Smooth muscle cell (in vitro differentiated cells): ENCODE results near the gene MBP. TPM values are rescaled to one million over a fixed set of nuclear protein-coding genes. Genes with fewer than 3 reads are reported as not detected.

Experiments used
- DNase-seq: peaks from one replicate; lab custom pipeline; 2025; ENCODE audit not compliant: unreplicated experiment; lab: John Stamatoyannopoulos, UW
- H2AFZ ChIP-seq: fragments of 200-600 bp; sonication (generic); 2 replicates; pipeline ENCODE4 v1.6.0; 2016; ENCODE audit warnings: antibody characterized with exemption, low read depth, mild to moderate bottlenecking
- H3F3A ChIP-seq: fragments of 200-600 bp; sonication (generic); 2 replicates; pipeline ENCODE4 v1.6.0; 2017; ENCODE audit warnings: antibody characterized with exemption, low read depth
- H3K27ac ChIP-seq: fragments of 200-600 bp; sonication (generic); 2 replicates; pipeline ENCODE4 v1.5.1; 2016; ENCODE audit warnings: low read depth, mild to moderate bottlenecking
- H3K27me3 ChIP-seq: fragments of 200-600 bp; sonication (generic); 2 replicates; pipeline ENCODE4 v1.6.1; 2016; ENCODE audit warnings: low read depth, mild to moderate bottlenecking
- H3K36me3 ChIP-seq: fragments of 200-600 bp; sonication (generic); 2 replicates; pipeline ENCODE4 v1.5.1; 2016; ENCODE audit warnings: low read depth
- H3K4me1 ChIP-seq: fragments of 200-600 bp; sonication (generic); 2 replicates; pipeline ENCODE4 v1.5.1; 2016; ENCODE audit warnings: low read depth
- H3K4me2 ChIP-seq: fragments of 200-600 bp; sonication (generic); 2 replicates; pipeline ENCODE4 v1.6.0; 2016; ENCODE audit warnings: mild to moderate bottlenecking
- H3K4me3 ChIP-seq: fragments of 200-600 bp; sonication (generic); 2 replicates; pipeline ENCODE4 v1.5.1; 2016; ENCODE audit warnings: mild to moderate bottlenecking
- H3K79me2 ChIP-seq: fragments of 200-600 bp; sonication (generic); 2 replicates; pipeline ENCODE4 v1.6.0; 2016; ENCODE audit warnings: low read depth, mild to moderate bottlenecking
- H3K9ac ChIP-seq: fragments of 200-600 bp; sonication (generic); 2 replicates; pipeline ENCODE4 v1.6.0; 2016; ENCODE audit warnings: low read depth
- H3K9me3 ChIP-seq: fragments of 200-600 bp; sonication (generic); replicated peaks from 2 replicates; pipeline ENCODE4 v1.5.1; 2016; ENCODE audit warnings: low read depth
- H4K20me1 ChIP-seq: fragments of 200-600 bp; sonication (generic); 2 replicates; pipeline ENCODE4 v1.6.0; 2016; ENCODE audit warnings: low read depth
- CTCF ChIP-seq: fragments of 200-600 bp; sonication (generic); IDR thresholded peaks from 2 replicates; pipeline ENCODE4 v1.5.1; 2017; ENCODE audit warnings: borderline replicate concordance, mild to moderate bottlenecking, antibody characterized with exemption; ENCODE audit not compliant: insufficient read depth, poor library complexity, severe bottlenecking
- WGBS: methylation state at CpG from one replicate; pipeline ENCODE4 v1.1.7; 2016; ENCODE audit warnings: low lambda C conversion rate; 5-methylcytosine and 5-hydroxymethylcytosine counted together
- polyA plus RNA-seq: library from polyadenylated mRNA; unstranded; fragments of >200 nt; fragmentation: Nextera tagmentation; extraction: Ambion mirVana; gene quantifications from 2 replicates; pipeline ENCODE4 v1.2.1, GENCODE V29; 2016
- total RNA-seq: library from RNA; depleted of rRNA; stranded (reverse); fragments of >200 nt; gene quantifications from 2 replicates; pipeline ENCODE4 v1.2.3, GENCODE V29; 2014

MBP gene
- total and polyA plus RNA-seq, 2 experiments from 2014 or later, result 1.4 to 5.1 TPM

- no peaks in the 10 kb centered on the region for H3F3A ChIP-seq
- no peak overlapping the region for H2AFZ ChIP-seq
- no peaks in the 10 kb centered on the region for H3K27me3 ChIP-seq
- 73% methylated on average over 6 of the region's 6 CpGs for WGBS
- no peaks in the 10 kb centered on the region for H4K20me1 ChIP-seq
- no peak overlapping the region for H3K27ac ChIP-seq
- no peak overlapping the region for H3K4me2 ChIP-seq
- no peak for DNase-seq
- H3K9ac ChIP-seq, result no peak overlapping the region
- no peaks in the 10 kb centered on the region for H3K9me3 ChIP-seq
- no peaks in the 10 kb centered on the region for H3K4me1 ChIP-seq
- no peak for TF ChIP-seq CTCF
- no peak overlapping the region for H3K4me3 ChIP-seq
- no peaks in the 10 kb centered on the region for H3K36me3 ChIP-seq
- H3K79me2 ChIP-seq, result no peaks in the 10 kb centered on the region
Observed at GRCh38 chr18:77153404-77153803, 20.8 kb upstream of the MBP start.

GRCh38 chr18:77151772-77152520, 19.4 kb upstream of the MBP start:
- Histone ChIP-seq H3K27ac (no peak overlapping the region), H3K79me2 (no peaks in the 10 kb centered on the region), H4K20me1 (no peaks in the 10 kb centered on the region), H3K4me3 (no peak overlapping the region), H3K36me3 (no peaks in the 10 kb centered on the region), H3K27me3 (no peaks in the 10 kb centered on the region), H3K9me3 (no peaks in the 10 kb centered on the region), H3F3A (no peaks in the 10 kb centered on the region), H3K9ac (no peak overlapping the region), H2AFZ (no peak overlapping the region), H3K4me2 (no peak overlapping the region), H3K4me1 (no peaks in the 10 kb centered on the region)
- 91% methylated on average over 22 of the region's 22 CpGs for WGBS
- DNase-seq, result no peak
- TF ChIP-seq CTCF, result no peak

GRCh38 chr18:77151033-77151771, 18.6 kb upstream of the MBP start:
- Histone ChIP-seq H4K20me1 (no peaks in the 10 kb centered on the region), H3K4me2 (no peak overlapping the region), H3K27ac (no peak overlapping the region), H3K36me3 (no peaks in the 10 kb centered on the region), H3F3A (no peaks in the 10 kb centered on the region), H3K4me3 (no peak overlapping the region), H3K9ac (no peak overlapping the region), H3K27me3 (no peaks in the 10 kb centered on the region), H3K9me3 (no peaks in the 10 kb centered on the region), H3K4me1 (no peaks in the 10 kb centered on the region), H3K79me2 (no peaks in the 10 kb centered on the region), H2AFZ (no peak overlapping the region)
- no peak for DNase-seq
- 90% methylated on average over 8 of the region's 8 CpGs for WGBS
- TF ChIP-seq CTCF, result no peak

GRCh38 chr18:77150588-77150987, 18.0 kb upstream of the MBP start:
- Histone ChIP-seq H3K27ac (no peak overlapping the region), H2AFZ (no peak overlapping the region), H3K9me3 (no peaks in the 10 kb centered on the region), H3K4me3 (no peak overlapping the region), H3K27me3 (no peaks in the 10 kb centered on the region), H3K36me3 (no peaks in the 10 kb centered on the region), H3K79me2 (no peaks in the 10 kb centered on the region), H3K4me2 (no peak overlapping the region), H3K4me1 (no peaks in the 10 kb centered on the region), H3K9ac (no peak overlapping the region), H4K20me1 (no peaks in the 10 kb centered on the region), H3F3A (no peaks in the 10 kb centered on the region)
- no peak for DNase-seq
- no peak for TF ChIP-seq CTCF
- WGBS, result over 99% methylated on average over 4 of the region's 4 CpGs
